ENCODE results near the gene CGB8.
A peak's percentile ranks its signal among the peaks of the same experiment; 100 is the strongest.
"Not testable (repeated sequence)": the region's sequence is repeated elsewhere in the genome, so short reads cannot be mapped to it uniquely, and the experiment has no call there.

CGB8 gene

GRCh38 chr19:49049011-49049410 lies at the start of gene CGB8:
Gene CGB8, minus strand, starts transcription at chr19:49049111. Its CDS starts 372 bp downstream, at chr19:49048739.
- not testable (repeated sequence) for H3K4me3 Mint-ChIP-seq; DNase-seq; ATAC-seq; H3K27ac Mint-ChIP-seq; H3K4me1 Mint-ChIP-seq; H3K9me3 Mint-ChIP-seq; H3K27me3 Mint-ChIP-seq; H3K36me3 Mint-ChIP-seq (ENCODE audit: low read depth)

- no peaks in the 10 kb centered on the region for H3K9me3 Mint-ChIP-seq
- H3K4me1 Mint-ChIP-seq, result no peaks in the 10 kb centered on the region
- no peak overlapping the region for H3K4me3 Mint-ChIP-seq
- no peaks in the 10 kb centered on the region for H3K27me3 Mint-ChIP-seq
- DNase-seq (peak; percentile 67), ATAC-seq (peak; percentile 79)
- peaks cover 52% of the 10 kb centered on the region for H3K36me3 Mint-ChIP-seq (ENCODE audit: low read depth)
- no peak overlapping the region for H3K27ac Mint-ChIP-seq
These were observed 48.8 kb upstream of the CGB8 start for GRCh38 chr19:49097453-49098288.

DNA sequence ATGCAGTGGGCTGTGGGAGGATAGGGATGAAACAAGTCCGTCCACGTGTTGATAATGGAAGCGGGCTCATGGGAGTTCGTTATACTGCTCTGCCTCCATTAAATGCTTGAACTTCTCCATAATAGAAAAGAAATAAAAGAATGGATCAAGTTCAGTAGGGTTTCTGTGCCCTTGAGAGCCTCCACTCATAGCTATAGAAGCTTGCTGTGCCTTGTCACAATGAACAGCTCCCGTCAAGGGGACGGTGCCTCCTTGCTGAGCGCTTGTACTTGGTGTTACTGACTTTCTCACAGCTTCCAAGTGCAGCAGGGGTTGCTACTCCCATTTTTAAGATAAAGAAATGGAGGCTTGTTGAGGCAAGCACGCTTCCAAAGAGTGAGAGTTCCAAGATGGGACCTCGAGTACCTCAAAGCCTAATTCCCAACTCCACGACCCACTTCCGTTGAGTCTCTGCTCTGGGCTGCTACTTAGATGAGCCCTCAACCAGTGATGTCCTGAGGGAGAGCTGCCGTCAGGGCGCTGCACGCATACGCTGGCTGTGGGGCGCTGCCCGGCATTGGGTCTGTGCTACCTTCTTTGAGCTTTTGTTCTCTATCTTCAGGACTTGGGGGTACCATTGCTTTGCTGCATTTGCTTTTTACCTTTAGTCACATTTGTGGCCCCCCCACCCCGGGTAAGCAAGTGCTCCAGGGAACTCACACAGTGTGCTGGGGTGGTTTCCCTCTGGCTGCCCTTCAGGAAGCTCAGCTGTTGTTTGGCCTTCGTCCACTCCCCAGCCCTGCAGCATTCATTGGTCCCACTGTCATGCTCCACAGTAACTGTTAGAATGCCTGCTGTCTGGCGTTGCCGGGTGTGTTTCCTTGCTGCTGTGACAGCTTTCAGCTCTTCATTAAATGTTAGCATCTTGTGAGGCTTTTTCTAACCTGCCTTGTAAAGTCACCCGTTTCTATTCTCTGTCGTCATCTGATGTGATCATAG lies 45.9 kb upstream of the CGB8 start:
- H3K27me3 Mint-ChIP-seq, result no peaks in the 10 kb centered on the region
- no peak overlapping the region for H3K27ac Mint-ChIP-seq
- DNase-seq (no peak), ATAC-seq (no peak)
- H3K4me1 Mint-ChIP-seq, result peaks cover 19% of the 10 kb centered on the region
- H3K4me3 Mint-ChIP-seq, result no peak overlapping the region
- H3K36me3 Mint-ChIP-seq (ENCODE audit: low read depth), result peaks cover 55% of the 10 kb centered on the region
- H3K9me3 Mint-ChIP-seq, result no peaks in the 10 kb centered on the region

GRCh38 chr19:49092686-49093085 lies 43.8 kb upstream of the CGB8 start:
- Mint-ChIP-seq H3K4me3 (no peak overlapping the region), H3K9me3 (no peaks in the 10 kb centered on the region), H3K27ac (no peak overlapping the region), H3K27me3 (no peaks in the 10 kb centered on the region), H3K4me1 (peaks cover 30% of the 10 kb centered on the region), H3K36me3 (ENCODE audit: low read depth) (peaks cover 51% of the 10 kb centered on the region)
- no peak for DNase-seq
- ATAC-seq, result no peak

GRCh38 chr19:49091391-49092038 lies 42.6 kb upstream of the CGB8 start:
- DNase-seq, result no peak

GRCh38 chr19:49086296-49086695 lies 37.4 kb upstream of the CGB8 start:
- peak overlapping the region; percentile 91 for H3K4me3 Mint-ChIP-seq
- DNase-seq, result no peak
- H3K27me3 Mint-ChIP-seq, result peaks cover 2% of the 10 kb centered on the region
- no peak for ATAC-seq
- peaks cover 41% of the 10 kb centered on the region for H3K36me3 Mint-ChIP-seq (ENCODE audit: low read depth)
- no peaks in the 10 kb centered on the region for H3K9me3 Mint-ChIP-seq
- H3K4me1 Mint-ChIP-seq, result peaks cover 50% of the 10 kb centered on the region
- H3K27ac Mint-ChIP-seq, result peak overlapping the region; percentile 93

More at GRCh38 chr19:49091391-49092038, 42.6 kb upstream of the CGB8 start:
- Mint-ChIP-seq H3K36me3 (ENCODE audit: low read depth) (peaks cover 56% of the 10 kb centered on the region), H3K4me3 (no peak overlapping the region), H3K27me3 (no peaks in the 10 kb centered on the region), H3K9me3 (no peaks in the 10 kb centered on the region), H3K27ac (peak overlapping the region; percentile 8), H3K4me1 (peaks cover 42% of the 10 kb centered on the region)
- no peak for ATAC-seq

GRCh38 chr19:49085868-49086232 lies 36.9 kb upstream of the CGB8 start:
- no peaks in the 10 kb centered on the region for H3K9me3 Mint-ChIP-seq
- peak overlapping the region; percentile 93 for H3K27ac Mint-ChIP-seq
- H3K27me3 Mint-ChIP-seq, result peaks cover 2% of the 10 kb centered on the region
- ATAC-seq (no peak), DNase-seq (no peak)
- peaks cover 38% of the 10 kb centered on the region for H3K36me3 Mint-ChIP-seq (ENCODE audit: low read depth)
- H3K4me3 Mint-ChIP-seq, result peak overlapping the region; percentile 91
- H3K4me1 Mint-ChIP-seq, result peaks cover 48% of the 10 kb centered on the region

- Mint-ChIP-seq H3K27ac (peak within 1 kb of the TSS; percentile 93), H3K9me3 (no peaks in the 10 kb centered on the region), H3K4me3 (peak within 1 kb of the TSS; percentile 91), H3K27me3 (peaks cover 4% of the 10 kb centered on the region), H3K36me3 (ENCODE audit: low read depth) (peaks cover 34% of the 10 kb centered on the region), H3K4me1 (peaks cover 43% of the 10 kb centered on the region)
- DNase-seq (peak; percentile 99), ATAC-seq (peak; percentile 95)
These were observed 36.3 kb upstream of the CGB8 start, which contains the start of gene SNRNP70 for GRCh38 chr19:49085020-49085867. Gene SNRNP70, plus strand, starts transcription at chr19:49085451. Its CDS starts 964 bp downstream, at chr19:49086415.

DNA sequence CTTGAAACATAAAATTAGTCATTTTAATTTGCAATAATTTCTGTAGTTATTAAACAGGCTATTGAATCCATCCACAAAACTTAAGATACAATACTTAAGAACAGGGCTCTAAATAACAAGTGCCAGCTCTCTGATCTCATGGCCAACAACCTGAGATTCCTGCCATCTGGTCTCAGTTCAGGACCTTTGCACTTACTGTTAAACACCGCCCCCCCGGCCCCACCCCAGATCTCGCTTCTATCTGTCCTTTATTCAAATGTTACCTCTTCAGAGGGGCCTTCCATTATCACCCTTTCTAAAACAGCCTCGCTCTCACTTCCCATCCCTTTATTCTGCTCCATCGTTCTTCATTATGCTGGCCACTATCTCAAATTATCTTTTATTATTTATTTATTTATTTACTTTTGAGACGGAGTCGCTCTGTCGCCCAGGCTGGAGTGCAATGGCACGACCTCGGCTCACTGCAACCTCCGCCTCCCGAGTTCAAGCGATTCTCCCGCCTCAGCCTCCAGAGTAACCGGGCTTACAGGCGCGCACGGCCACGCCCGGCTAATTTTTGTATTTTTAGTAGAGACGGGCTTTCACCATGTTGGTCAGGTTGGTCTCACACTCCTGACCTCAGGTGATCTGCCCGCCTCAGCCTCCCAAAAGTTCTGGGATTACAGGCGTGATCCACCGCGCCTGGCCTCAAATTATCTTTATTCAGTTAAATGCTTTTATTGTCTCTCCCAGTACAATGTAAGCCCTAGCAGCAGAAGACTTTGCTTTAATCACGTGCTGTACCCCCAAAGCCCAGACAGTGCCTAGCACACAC lies 35.5 kb upstream of the CGB8 start:
- H3K27ac Mint-ChIP-seq, result peak overlapping the region; percentile 93
- no peak for ATAC-seq
- no peaks in the 10 kb centered on the region for H3K9me3 Mint-ChIP-seq
- H3K27me3 Mint-ChIP-seq, result peaks cover 5% of the 10 kb centered on the region
- DNase-seq, result no peak
- H3K36me3 Mint-ChIP-seq (ENCODE audit: low read depth), result peaks cover 32% of the 10 kb centered on the region
- peaks cover 38% of the 10 kb centered on the region for H3K4me1 Mint-ChIP-seq
- H3K4me3 Mint-ChIP-seq, result peak overlapping the region; percentile 91

DNA sequence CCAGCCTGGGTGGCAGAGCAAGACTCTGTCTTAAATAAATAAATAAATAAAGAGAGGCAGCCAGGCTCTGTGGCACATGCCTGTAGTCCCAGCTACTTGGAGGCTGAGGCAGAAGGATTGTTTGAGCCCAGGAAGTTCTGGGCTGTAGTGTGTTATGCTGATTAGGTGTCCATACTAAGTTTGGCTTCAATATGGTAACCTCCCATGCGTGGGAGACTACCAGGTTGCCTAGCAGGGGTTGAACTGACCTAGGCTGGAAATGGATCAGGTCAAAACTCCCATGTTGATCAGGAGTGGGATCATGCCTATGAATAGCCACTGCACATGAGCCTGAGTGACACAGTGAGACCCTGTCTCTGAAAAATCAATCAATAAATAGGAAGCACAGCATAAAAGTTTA lies 32.4 kb upstream of the CGB8 start:
- peaks cover 13% of the 10 kb centered on the region for H3K4me1 Mint-ChIP-seq
- H3K27ac Mint-ChIP-seq, result no peak overlapping the region
- ATAC-seq (no peak), DNase-seq (no peak)
- H3K36me3 Mint-ChIP-seq (ENCODE audit: low read depth), result peaks cover 13% of the 10 kb centered on the region
- no peaks in the 10 kb centered on the region for H3K9me3 Mint-ChIP-seq
- H3K27me3 Mint-ChIP-seq, result peaks cover 9% of the 10 kb centered on the region
- no peak overlapping the region for H3K4me3 Mint-ChIP-seq

- DNase-seq (no peak), ATAC-seq (no peak)
- Mint-ChIP-seq H3K27me3 (peaks cover 11% of the 10 kb centered on the region), H3K36me3 (ENCODE audit: low read depth) (peaks cover 6% of the 10 kb centered on the region), H3K4me1 (peaks cover 9% of the 10 kb centered on the region), H3K9me3 (no peaks in the 10 kb centered on the region), H3K4me3 (no peak overlapping the region), H3K27ac (no peak overlapping the region)
These were observed 31.5 kb upstream of the CGB8 start for GRCh38 chr19:49080392-49080791.

DNA sequence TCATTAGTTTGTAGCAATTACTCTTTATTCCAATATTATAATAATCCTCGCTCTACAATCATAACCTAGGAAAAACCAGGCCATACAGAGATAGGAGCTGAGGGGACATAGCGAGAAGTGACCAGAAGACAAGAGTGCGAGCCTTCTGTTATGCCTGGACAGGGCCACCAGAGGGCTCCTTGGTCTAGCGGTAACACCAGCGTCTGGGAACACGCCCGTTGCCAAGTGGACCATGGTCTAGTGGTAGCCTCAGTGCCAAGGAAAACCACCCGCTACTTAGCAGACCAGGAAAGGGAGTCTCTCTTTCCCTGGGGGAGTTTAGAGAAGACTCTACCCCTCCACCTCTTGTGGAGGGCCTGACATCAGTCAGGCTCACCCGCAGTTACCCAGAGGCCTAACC lies 26.0 kb upstream of the CGB8 start:
- not testable (repeated sequence) for ATAC-seq; H3K4me3 Mint-ChIP-seq; H3K36me3 Mint-ChIP-seq (ENCODE audit: low read depth); H3K9me3 Mint-ChIP-seq; DNase-seq; H3K27ac Mint-ChIP-seq
- Mint-ChIP-seq H3K4me1 (peaks cover 10% of the 10 kb centered on the region), H3K27me3 (peaks cover 44% of the 10 kb centered on the region)

Data from activated naive CD8-positive, alpha-beta T cell treated with anti-CD3 and anti-CD28 coated beads, Interleukin-2, amount 50 U/mL, for 24 hours (primary cell).